Right lobe of liver (tissue), 6 donors: ENCODE measurements around the gene GPS1. TPM values are rescaled to one million over a fixed set of nuclear protein-coding genes. Genes with fewer than 3 reads are reported as not detected.

Experiments
- ATAC-seq, 4 donors: fragments of 200-7000 bp; cut with Tn5 transposase; one replicate each; pipeline ENCODE4 v1.9.1; 2020; ENCODE audit warnings: mild to moderate bottlenecking in 4 of 4, moderate library complexity in 4 of 4
- DNase-seq, 3 donors: peaks; one replicate each; pipeline ENCODE4 v3.0.0-alpha.2; 2020
- H3K27ac ChIP-seq, 3 donors: fragments of 200-600 bp; one replicate each; pipeline ENCODE4 v1.8.0; 2022
- H3K27me3 ChIP-seq, 2 donors: fragments of 200-600 bp; one replicate each; pipeline ENCODE4 v1.8.0; 2022
- H3K36me3 ChIP-seq, 4 donors: fragments of 200-600 bp; sonication (generic) in 1 of 4; one replicate each; pipeline versions ENCODE4 v1.5.1 to v1.8.0; 2017 to 2022; ENCODE audit warnings: control low read depth in 1 of 4
- H3K4me1 ChIP-seq, 4 donors: fragments of 200-600 bp; sonication (generic) in 1 of 4; one replicate each; pipeline versions ENCODE4 v1.5.1 to v1.8.0; 2017 to 2022; ENCODE audit warnings: control low read depth in 1 of 4
- H3K4me3 ChIP-seq, 3 donors: fragments of 200-600 bp; one replicate each; pipeline ENCODE4 v1.8.0; 2022
- H3K9me3 ChIP-seq, 4 donors: fragments of 200-600 bp; sonication (generic) in 1 of 4; one replicate each; pipeline versions ENCODE4 v1.5.1 to v1.8.0; 2017 to 2022; ENCODE audit warnings: control low read depth in 1 of 4
- CTCF ChIP-seq, 4 donors: fragments of 200-600 bp in 3 of 4; fragments of 450-650 bp in 1 of 4; IDR thresholded peaks; one replicate each; pipeline versions ENCODE4 v1.5.1 to v1.8.0; 2016 to 2022; ENCODE audit warnings: antibody characterized with exemption in 4 of 4, mild to moderate bottlenecking in 2 of 4
- POLR2A ChIP-seq: fragments of 450-650 bp; IDR thresholded peaks from one replicate; pipeline ENCODE4 v1.6.1; 2017; ENCODE audit warnings: antibody characterized with exemption, mild to moderate bottlenecking
- WGBS: methylation state at CpG from one replicate; pipeline ENCODE4 v1.1.6; 2018; ENCODE audit warnings: low coverage, low lambda C conversion rate; ENCODE audit not compliant: insufficient coverage; ENCODE audit errors: missing lambda C conversion rate; 5-methylcytosine and 5-hydroxymethylcytosine counted together
- intact Hi-C, 2 donors: fragments of 100-400 bp; cut with DNase I; formaldehyde crosslinking; loops; one replicate each; pipeline versions ENCODE4 v1.11.2 to v1.14.1; 2022
- total RNA-seq, 6 experiments: library from RNA; depleted of rRNA in 2 of 6; stranded (reverse); fragments of >200 nt in 2 of 6; fragmentation: NEBNext Ultra II Directional in 3 of 6; extraction: Animal tissue kit (Norgen Biotek cat#: 25700) in 3 of 6; gene quantifications; one replicate each; pipeline versions ENCODE4 v1.1.0 to v1.2.4, GENCODE V29; 2016 to 2023
- donor health status: DM: no; HTN: yes; CAD: no.
- donor health status: DM: no; HTN: no; CAD: no.
- donor health status: DM: no; HTN: no; CAD: no.
- donor health status: DM: no; HTN: yes; CAD: no.
- donor health status: DM: no; HTN: yes; CAD: no.

GPS1 gene
- total RNA-seq, 6 experiments from 2014 or later = 46.5 to 93.5 (median 62.1) TPM

GRCh38 chr17:82084373-82085030, 32.8 kb downstream of the GPS1 start:
- 53% methylated on average over 3 of the region's 31 CpGs for WGBS
- H3K4me3 ChIP-seq = no peak overlapping the region
- no peaks in the 10 kb centered on the region for H3K4me1 ChIP-seq
- no peaks in the 10 kb centered on the region for H3K27me3 ChIP-seq
- H3K36me3 ChIP-seq = peaks cover 13 to 100% (median 57%) of the 10 kb centered on the region in 4 donors
- TF ChIP-seq POLR2A (no peak), CTCF (IDR thresholded peaks at IDR 0.05) (no peak)
- H3K9me3 ChIP-seq = no peaks in the 10 kb centered on the region
- intact Hi-C loops = loop anchor here in 1 of 2 donors (10.0 kb wide), 1 partner anchor 50 kb away; the partner anchor contains the start of genes DCXR and RAC3
- ATAC-seq = no peak
- no peak for DNase-seq
- H3K27ac ChIP-seq = no peak overlapping the region

DNA sequence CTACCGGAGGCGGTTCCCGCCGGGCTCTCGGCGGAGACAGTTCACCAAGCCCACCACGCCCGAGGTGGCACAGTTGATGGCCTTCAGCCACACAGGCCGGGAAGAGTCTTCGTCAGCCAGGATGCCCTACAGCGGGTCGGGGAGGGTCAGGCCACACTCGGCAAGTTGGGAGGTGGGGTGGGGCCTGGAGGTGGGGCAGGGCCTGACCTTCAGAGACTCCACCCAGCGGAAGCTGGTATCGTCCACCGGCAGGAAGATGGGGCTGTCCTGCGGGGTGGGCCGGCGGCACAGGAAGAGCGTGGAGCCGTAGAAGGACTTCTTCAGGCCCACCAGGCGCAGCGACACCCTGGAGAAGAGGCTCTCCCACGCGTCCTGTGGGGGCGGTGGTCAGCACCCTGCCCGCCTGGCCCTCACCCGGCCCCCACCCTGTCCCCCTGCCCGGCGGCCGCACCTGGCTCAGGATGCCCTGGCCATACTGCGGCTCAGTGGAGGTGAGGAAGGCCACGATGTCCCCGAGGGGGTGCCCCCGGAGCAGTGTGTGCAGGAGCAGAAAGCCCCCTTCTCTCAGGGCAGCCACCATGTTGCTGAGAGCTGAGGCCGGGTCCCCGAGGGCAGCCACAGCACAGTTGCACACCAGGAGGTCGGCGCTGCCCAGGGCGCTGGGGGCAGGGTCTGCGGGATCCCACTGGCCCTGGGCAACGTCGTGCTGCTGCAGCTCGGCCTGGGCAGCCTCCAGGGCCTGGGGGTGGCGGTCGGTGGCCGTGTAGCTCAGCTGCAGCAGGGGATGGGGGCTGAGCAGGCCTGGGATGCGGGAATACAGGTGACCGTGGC, 33.5 kb downstream of the GPS1 start:
- no peak for TF ChIP-seq CTCF (IDR thresholded peaks at IDR 0.05)
- no peak for TF ChIP-seq POLR2A
- intact Hi-C loops = loop anchor here in 1 of 2 donors (10.0 kb wide), 1 partner anchor 50 kb away; the partner anchor contains the start of genes DCXR and RAC3
- Histone ChIP-seq H3K27ac (no peak overlapping the region), H3K4me1 (no peaks in the 10 kb centered on the region), H3K27me3 (no peaks in the 10 kb centered on the region), H3K36me3 (peaks cover 13 to 100% (median 60%) of the 10 kb centered on the region in 4 donors), H3K9me3 (no peaks in the 10 kb centered on the region), H3K4me3 (no peak overlapping the region)
- ATAC-seq (peak in 1 of 4 donors; percentile 1), DNase-seq (no peak)
- no CpG with 5 or more reads among the region's 49 CpGs for WGBS

DNA sequence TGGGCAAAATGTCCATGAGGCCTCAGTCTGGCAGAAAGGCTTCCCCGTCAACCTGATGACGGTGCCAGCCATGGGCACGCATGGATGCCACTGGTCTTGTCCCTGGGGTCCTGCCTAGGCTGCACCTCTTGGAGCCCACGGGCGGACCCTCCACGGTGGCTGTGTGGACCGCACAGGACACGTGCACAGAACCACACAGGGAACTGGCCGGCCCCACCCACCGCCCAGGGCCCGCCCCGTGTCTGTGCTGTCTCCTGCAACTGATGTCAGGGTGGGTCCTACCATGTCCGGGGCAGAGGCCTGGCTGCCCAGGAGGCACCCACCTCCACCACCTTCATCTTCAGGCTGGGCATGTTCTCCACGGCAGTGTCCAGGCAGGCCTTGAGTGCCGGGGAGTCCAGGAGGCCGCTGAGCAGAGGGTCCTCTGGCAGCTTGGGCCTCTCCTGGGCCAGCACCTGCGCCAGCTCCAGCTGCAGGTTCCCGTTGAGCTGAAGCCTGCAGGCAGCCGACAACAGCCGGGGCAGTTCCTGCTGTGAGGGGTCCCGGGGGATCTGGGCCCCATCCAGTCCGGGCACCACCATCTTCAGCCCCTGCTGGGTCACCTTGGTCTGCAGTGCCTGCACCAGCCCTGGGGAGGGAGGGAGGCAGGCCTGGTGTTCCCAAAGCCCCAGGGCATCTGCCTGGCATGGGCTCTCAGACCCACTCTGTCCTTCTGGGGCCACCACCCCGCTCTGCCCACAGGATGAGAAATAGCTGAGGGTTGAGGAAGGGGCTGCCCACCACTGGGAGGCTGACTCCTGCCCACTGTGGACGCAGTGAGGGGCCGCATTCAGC, 34.5 kb downstream of the GPS1 start:
- intact Hi-C loops = loop anchor here in 1 of 2 donors (10.0 kb wide), 1 partner anchor 51 kb away; the partner anchor contains the start of genes DCXR and RAC3
- Histone ChIP-seq H3K27ac (no peak overlapping the region), H3K4me1 (no peaks in the 10 kb centered on the region), H3K36me3 (peaks cover 13 to 100% (median 63%) of the 10 kb centered on the region in 4 donors), H3K9me3 (no peaks in the 10 kb centered on the region), H3K4me3 (no peak overlapping the region), H3K27me3 (no peaks in the 10 kb centered on the region)
- peak in 1 of 3 donors; percentile 50 for DNase-seq
- WGBS = 60% methylated on average over 1 of the region's 25 CpGs
- TF ChIP-seq POLR2A (no peak), CTCF (IDR thresholded peaks at IDR 0.05) (no peak)
- ATAC-seq = no peak
